ENCODE measurements around the gene CCS.
"Not testable (repeated sequence)": the region's sequence is repeated elsewhere in the genome, so short reads cannot be mapped to it uniquely, and the experiment has no call there.

The CCS gene

DNA sequence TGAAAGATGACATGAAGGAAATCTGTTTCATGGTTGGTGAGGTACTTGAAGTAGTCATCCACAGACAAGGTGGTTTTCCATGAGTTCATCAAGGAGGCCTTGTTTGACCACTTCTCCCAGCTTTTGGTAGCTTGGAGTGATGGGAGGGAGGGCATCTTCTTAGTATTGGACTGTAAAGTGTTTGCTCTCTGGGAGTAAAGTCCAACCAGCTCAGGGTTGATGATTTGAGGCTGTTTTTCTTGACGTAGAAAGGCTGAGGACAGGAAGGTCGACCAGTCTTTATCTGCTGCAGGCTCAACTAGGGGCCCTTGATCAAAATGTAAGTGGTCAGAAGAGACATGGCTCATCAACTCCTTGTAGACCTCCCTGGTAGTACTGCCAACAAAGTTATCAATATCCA lies 1.8 kb upstream of the CCS start:
- DNase-seq (ENCODE audit: low read depth): no peak

DNA sequence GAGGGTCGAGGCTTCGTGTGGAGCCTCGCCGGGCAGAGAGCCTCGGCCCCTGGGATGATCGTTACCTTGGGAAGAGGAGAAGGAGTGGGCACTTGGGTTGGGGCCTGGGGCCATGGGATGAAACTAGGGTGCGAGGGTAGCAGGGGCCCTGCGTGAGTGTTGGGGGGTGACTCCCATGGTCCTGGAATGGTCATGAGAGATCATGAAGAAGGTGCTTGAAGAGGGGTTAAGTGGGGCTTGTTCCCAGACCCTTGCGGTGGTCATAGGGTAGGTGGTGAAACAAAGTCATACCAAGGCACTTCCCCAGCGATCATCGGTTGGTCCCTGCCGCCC lies 284 bp downstream of the CCS start:
- DNase-seq (ENCODE audit: low read depth): no peak

DNA sequence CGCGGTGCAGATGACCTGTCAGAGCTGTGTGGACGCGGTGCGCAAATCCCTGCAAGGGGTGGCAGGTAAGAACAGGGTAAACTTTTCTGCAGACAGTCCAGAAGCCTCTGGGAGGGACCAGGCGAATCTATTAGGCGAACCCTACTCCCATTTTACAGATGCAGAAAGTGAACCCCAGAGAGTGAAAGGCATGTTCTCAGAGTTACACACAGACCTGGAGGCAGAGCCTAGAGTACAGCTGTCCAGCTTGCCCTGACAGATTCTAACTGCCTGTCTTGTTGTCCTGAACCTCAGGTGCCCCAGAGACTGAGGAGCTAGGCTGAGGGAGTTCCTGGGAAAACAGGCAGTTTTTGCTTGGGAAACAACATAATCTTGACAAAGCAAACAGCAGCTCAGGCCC lies 665 bp downstream of the CCS start:
- DNase-seq (ENCODE audit: low read depth): no peak

DNA sequence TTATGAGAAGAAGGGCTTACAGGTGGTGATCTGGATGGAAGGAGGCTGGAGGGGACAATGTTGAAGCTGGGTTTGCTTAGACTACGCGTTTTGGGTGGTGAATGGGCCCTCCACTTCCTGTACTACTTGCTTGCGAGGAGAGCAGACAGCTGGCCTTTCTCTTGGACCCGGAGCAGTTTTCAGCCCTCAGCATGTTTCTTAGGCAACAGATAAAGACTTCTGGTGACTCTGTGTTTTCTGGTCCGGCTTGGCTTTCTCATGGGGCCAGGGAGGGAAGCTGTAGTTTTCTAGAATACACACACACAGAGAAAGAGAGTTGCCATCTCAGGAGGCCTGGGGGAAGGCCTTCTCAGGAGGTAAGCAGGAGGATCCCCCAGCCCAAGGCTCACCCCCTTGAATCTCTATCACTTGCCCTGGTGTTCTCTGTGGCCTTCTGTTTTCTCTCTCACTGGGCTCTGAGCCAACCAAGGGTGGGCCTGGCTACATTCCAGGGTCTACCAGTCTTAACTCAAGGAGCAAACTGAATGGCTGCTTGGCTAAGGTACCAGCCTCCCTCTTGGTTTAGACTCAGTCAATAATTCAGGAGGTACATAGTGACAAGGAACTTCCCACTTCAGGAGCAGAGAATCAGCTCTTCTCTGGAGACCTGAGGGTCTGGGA lies 2.4 kb downstream of the CCS start:
- DNase-seq (ENCODE audit: low read depth): no peak

DNA sequence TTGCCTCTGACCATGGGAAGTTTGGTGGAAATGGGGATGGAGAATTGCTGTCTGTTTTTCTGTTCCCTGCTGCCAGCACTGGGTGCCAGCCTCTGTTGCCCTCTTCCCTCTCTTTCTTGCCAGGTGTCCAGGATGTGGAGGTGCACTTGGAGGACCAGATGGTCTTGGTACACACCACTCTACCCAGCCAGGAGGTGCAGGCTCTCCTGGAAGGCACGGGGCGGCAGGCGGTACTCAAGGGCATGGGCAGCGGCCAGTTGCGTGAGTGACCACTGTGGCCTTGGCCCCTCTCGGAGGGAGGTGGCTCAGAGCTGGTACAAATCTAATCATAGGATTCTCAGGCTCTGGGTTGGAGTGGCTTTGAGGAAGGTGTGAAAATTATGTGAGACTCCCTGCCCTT lies 6.0 kb downstream of the CCS start:
- DNase-seq (ENCODE audit: low read depth): no peak

DNA sequence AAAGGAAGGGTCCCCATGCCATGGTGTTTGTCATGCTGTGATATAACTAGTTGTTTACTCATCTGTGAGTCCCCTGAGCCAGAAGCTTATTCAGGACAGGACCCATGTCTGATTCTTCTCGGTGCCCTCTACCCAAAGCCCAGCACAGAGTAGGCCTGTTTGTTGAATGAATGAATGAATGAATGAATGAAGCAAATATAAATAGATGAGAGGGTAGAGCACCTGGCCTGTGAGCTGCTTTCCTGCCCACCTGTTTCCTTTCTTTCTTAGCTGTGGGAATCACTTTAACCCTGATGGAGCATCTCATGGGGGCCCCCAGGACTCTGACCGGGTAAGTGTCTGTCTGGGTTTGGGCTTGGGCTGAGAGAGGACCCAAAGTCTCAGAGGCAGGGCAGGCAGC lies 7.2 kb downstream of the CCS start:
- DNase-seq (ENCODE audit: low read depth): no peak

DNA sequence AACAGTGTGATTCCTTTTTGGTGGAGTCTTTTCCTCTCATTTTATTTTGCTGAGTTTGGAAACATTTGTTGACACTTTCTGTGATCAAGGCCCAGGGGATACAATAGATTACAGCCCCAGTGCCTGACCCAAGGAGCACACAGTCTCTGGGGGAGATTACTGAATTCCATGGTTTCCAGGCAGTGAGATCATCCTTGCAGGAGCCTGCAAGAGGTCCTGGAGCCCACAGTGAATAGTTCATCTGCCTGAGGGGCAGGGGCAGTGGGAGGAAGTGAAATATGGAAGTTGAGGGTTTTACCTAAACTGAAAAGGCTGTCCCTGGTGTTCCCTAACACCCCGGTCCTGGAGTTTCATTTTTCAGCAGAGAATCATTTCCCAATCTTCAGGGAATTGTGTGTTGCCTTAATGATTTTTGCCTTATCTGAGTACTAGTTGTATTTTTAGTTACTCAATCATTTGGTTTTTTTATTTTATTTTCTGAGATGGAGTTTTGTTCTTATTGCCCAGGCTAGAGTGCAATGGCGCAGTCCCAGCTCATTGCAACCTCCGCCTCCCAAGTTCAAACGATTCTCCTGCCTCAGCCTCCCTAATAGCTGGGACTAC lies 7.7 kb downstream of the CCS start:
- no peak for DNase-seq (ENCODE audit: low read depth)

DNA sequence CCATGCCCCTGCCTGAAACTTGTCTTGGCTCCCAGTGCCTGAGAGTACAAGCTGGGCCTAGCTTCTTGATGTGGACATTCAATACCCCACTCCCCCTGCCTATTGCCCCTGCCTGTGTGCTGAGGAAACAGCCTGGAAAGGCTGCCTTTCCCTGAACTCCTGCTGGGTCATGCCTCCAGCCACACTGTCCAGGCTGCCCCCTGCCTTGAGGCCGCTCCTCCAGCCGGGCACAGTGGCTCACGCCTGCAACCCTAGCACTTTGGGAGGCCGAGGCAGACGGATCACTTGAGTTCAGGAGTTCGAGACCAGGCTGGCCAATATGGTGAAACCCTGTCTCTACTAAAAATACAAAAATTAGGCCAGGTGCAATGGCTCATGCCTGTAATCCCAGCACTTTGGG lies 10.1 kb downstream of the CCS start:
- DNase-seq (ENCODE audit: low read depth): no peak

DNA sequence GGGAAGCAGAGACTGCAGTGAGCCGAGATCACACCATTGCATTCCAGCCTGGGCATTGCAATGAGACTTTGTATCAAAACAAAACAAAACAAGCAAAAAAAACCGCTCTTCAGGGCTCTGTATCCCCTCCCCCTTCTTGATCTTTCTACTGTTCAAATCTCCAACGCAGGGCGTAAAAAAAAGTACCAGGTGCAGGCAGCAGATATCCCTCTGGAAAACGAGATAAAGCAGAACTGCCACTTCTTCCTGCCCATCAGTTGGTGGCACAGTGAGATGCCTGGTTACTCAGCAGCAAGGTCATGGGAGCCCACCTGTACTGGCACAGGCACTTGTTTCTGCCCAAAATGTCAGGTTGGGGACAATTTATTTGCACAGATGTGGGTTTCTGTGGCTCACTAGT lies 11.2 kb downstream of the CCS start:
- DNase-seq (ENCODE audit: low read depth): no peak

DNA sequence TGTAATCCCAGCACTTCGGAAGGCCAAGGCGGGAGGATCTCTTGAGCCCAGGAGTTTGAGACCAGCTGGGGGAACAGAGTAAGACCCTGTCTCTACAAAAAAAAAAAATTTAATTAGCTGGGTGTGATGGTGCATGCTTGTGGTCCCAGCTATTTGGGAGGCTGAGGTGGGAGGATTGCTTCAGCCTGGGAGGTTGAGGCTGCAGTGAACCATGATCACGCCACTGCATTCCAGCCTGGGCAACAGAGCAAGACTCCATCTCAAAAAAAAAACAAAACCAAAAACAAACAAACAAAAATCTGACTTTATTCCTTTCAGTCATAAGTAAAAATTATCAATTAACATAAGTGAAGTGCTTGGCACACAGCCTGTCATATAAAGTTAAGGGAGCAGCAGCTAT lies 13.6 kb downstream of the CCS start:
- not testable (repeated sequence) for DNase-seq (ENCODE audit: low read depth)

DNA sequence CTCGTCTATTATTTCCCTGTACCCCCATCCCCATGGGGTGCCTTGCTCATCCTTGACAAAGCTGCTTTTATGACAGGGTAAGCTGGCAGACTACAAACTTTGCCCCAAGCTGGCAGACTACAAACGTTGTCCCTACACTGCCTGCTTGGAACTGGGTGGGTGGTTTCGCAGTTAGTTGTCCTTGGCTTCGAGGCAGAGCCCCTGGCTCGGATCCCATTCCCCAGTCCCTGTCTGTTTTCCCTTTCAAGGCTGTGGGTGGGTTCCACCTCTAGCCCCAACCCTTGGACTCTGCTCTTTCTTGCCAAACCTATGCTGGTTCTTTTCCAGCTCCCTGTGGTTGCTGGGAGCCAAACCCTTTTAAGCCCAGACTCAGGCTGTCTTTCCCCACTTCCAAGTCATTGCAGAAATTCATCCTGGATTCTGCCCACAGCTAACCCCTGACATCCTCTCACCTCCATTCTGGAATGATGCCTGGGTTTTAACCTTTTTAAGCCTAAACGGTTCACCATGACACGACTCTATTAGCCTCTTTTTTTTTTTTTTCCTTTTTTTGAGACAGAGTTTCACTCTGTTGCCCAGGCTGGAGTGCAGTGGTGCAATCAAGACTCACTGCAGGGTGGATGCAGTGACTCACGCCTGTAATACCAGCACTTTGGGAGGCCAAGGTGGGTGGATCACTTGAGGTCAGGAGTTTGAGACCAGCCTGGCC lies 14.3 kb downstream of the CCS start:
- DNase-seq (ENCODE audit: low read depth): no peak

DNA sequence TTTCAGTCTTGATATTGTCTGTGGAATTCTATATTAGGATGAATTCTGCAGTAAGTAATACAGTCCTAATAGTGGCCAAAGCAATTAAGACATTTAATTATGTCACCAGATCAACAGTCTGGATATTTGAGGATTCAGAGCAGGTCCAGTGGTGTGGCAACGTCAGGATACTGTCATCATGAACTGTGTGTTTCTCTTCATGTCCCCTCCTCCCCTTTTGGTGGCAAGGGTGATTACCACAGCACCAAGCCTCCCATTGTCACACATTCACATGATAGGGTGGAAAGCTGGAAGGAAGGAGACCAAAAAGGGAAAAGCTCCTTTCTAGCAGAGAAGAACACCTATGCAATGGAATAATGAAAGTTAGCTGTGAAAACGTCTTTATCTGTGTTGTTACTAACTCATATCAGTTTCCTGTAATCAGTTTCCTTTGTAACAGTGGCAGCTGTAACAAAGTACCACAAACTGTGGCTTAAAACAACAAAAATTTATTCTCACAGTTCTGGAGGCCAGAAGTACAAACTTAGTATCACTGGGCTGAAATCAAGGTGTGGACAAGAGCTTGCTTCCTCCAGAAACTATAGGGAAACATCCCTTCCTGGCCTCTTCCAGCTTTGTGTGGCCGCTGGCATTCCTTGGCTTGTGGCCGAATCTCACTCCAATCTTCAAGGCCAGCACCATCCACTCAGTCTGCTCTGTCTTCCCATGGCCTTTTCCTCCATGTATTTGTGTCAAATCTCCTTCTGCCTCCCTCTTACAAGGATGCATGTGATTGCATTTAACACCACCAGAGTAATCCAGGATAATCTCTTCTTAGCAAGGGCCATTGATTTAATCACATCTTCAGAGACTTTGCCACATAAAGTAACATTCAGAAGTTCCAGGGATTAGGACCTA lies 17.0 kb downstream of the CCS start:
- DNase-seq (ENCODE audit: low read depth): no peak

DNA sequence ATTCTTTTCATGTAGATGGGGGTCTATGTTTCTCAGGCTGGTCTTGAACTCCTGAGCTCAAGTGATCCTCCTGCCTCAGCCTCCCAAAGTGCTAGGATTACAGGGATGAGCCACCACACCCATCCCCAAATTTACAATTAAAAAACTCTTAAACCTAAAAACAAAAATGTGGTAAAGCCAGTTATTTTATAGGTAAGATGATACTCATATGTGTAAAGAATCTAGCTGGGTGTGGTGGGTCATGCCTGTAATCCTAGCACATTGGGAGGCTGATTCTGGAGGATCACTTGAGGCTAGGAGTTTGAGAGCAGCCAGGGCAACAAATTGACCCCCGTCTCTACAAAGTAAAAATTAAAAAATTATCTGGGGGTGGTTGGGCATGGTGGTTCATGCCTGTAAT lies 19.5 kb downstream of the CCS start:
- DNase-seq (ENCODE audit: low read depth): no peak

DNA sequence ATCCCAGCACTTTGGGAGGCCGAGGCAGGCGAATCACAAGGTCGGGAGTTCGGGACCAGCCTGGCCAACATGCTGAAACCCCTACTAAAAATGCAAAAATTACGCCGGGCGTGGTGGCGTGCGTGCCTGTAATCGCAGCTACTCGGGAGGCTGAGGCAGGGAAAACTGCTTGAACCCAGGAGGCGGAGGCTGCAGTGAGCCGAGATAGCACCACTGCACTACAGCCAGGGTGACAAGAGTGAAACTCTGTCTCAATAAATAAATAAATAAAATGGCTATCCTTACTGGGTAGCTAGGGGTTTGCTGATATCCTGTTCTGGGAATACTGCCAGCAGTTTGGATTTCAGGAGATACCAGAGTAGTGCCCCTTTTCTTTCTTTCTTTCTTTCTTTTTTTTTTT lies 21.1 kb downstream of the CCS start:
- DNase-seq (ENCODE audit: low read depth): no peak

DNA sequence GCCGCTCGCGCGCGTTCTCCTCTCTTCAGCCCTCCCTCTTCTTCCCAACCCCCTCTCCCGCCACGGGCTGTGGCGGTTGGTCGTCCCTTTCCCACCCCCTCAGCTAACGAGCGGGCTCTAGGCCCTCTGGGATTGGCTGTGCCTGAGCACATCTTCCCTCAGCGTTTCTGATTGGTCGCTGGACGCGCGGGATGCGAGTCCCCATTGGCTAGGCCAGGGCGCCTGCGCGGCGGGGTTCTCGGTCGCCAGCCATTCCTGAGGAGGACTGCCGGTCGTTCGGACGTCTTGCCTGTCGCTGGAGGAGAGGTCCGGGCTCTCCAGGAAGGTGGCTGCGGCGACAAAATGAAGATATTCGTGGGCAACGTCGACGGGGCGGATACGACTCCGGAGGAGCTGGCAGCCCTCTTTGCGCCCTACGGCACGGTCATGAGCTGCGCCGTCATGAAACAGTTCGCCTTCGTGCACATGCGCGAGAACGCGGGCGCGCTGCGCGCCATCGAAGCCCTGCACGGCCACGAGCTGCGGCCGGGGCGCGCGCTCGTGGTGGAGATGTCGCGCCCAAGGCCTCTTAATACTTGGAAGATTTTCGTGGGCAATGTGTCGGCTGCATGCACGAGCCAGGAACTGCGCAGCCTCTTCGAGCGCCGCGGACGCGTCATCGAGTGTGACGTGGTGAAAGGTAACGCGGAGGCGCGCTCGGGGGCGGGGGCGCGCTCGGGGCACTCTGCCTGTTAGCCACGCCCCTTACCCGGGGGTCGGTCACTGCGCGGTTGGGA lies 23.6 kb downstream of the CCS start, which contains the start of gene RBM14:
RBM14 (plus strand) TSS at position 252 of the 776 bp plus-strand sequence; CDS start at position 343, 91 bp downstream.
- DNase-seq (ENCODE audit: low read depth): peak; percentile 98

DNA sequence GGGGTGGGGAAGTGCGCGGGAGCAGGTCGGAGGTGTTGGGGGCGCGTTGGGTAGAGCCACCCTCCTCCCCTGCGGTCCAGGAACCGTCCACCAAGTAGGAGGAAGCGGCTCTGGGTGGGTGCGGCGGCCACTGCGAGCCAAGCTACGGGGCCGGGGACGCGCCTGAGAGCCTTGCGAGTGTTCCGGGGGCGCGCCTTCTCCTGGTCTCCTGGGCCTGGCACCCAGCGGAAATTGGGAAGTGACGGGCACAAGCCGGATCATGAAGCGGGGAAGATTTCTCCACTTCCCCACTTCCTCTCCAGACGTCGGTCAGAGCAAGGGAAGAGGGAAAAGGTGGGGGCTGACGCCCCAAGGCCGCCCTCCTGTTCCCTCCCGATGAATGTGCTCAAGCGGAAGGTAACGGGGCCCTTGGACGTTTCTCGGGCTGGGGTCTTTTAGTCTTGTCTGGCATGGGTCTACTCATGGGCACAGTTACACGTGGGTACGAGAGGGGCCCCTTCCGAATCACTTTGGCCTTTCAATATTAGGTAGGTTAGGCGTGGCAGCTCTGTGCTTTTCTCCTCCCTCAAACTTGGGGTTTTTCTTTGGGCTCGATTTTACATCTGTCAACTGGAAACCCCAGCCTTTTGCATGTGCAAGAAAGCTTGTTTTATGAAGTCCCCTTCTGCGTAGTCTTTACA lies 24.3 kb downstream of the CCS start:
- DNase-seq (ENCODE audit: low read depth): no peak

DNA sequence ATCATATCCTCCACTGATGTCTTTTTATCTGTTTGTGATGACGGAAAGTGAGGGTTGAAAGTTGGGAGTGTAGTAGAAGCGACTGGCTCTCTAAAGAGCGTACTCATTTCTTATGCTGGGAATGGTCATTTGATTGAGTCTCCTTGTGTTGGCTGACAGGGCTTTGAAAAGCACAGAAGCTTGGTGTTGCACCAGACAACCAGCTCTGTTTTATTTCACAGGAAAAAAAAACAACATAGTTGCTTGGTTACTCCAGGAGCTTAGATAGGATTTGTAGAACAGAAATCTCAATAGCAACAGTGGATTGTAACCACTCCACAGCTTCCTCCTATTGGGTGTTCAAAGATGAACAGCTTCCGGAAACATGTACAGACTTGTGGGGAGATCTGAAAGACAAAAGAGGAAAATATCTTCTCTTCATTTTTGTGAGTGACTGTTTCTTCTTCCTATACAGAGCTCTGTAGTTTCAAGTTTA lies 26.1 kb downstream of the CCS start:
- no peak for DNase-seq (ENCODE audit: low read depth)

DNA sequence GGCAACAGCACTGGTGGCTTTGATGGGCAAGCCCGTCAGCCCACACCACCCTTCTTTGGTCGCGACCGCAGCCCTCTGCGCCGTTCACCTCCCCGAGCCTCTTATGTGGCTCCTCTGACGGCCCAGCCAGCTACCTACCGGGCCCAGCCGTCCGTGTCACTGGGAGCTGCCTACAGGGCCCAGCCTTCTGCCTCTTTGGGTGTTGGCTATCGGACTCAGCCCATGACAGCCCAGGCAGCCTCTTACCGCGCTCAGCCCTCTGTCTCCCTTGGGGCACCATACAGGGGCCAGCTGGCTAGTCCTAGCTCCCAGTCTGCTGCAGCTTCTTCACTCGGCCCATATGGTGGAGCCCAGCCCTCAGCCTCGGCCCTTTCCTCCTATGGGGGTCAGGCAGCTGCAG lies 31.5 kb downstream of the CCS start:
- no peak for DNase-seq (ENCODE audit: low read depth)

DNA sequence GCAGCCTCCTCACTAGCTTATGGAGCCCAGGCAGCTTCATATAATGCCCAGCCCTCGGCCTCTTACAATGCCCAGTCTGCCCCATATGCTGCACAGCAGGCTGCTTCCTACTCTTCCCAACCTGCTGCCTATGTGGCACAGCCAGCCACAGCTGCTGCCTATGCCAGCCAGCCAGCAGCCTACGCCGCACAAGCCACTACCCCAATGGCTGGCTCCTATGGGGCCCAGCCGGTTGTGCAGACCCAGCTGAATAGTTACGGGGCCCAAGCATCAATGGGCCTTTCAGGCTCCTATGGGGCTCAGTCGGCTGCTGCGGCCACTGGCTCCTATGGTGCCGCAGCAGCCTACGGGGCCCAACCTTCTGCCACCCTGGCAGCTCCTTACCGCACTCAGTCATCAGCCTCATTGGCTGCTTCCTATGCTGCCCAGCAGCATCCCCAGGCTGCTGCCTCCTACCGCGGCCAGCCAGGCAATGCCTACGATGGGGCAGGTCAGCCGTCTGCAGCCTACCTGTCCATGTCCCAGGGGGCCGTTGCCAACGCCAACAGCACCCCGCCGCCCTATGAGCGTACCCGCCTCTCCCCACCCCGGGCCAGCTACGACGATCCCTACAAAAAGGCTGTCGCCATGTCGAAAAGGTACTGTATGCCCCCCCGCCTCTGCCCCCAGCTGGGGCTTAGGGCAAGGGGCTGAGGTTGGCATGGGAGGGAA lies 32.2 kb downstream of the CCS start:
- DNase-seq (ENCODE audit: low read depth): no peak

DNA sequence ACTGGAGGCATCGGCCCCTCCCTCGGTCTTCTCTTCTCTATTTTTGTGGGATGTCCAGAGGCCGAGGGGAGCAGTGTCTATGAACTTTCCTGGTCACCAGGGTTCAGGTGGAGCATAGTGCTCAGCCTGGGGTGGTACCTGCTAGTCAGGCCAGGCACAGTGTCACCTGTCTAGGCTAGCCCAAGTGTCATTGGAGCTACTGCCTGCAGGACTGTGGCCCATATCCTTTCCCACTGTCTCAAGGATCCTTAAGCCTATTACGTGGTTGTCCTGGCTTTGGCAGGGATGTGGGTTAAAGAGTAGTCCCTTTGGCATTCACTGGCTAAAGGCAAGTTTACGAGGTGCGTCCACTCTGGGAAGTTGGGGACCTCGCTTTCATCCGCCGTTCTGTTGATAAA lies 32.8 kb downstream of the CCS start:
- no peak for DNase-seq (ENCODE audit: low read depth)

DNA sequence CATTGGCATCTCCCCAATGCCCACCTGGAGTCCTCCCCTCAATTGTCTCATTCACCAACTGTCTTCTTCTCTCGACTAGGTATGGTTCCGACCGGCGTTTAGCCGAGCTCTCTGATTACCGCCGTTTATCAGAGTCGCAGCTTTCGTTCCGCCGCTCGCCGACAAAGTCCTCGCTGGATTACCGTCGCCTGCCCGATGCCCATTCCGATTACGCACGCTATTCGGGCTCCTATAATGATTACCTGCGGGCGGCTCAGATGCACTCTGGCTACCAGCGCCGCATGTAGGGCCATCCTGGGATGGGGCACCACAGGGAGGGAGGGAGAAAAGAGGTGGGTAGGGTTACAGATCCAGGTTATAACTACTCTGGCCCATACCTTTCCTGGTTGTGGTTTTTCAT lies 33.4 kb downstream of the CCS start:
- no peak for DNase-seq (ENCODE audit: low read depth)
